Karpas-422 (cell line): ENCODE data around the gene TXNIP. TPM values are rescaled to one million over a fixed set of nuclear protein-coding genes. Genes with fewer than 3 reads are reported as not detected.

Experiments
- DNase-seq: peaks from one replicate; pipeline ENCODE4 v3.0.0-alpha.2; 2015
- H2AFZ ChIP-seq: fragments of 200-600 bp; sonication (generic); 2 replicates; pipeline ENCODE4 v1.6.1; 2014; ENCODE audit warnings: antibody characterized with exemption, low read length, mixed read lengths
- H3K27ac ChIP-seq: fragments of 200-600 bp; sonication (generic); 2 replicates; pipeline ENCODE4 v1.5.1; 2014; ENCODE audit warnings: mild to moderate bottlenecking, low read length, moderate library complexity
- H3K27me3 ChIP-seq: fragments of 200-600 bp; sonication (generic); 2 replicates; pipeline ENCODE4 v1.6.1; 2014; ENCODE audit warnings: low read length, mixed read lengths
- H3K36me3 ChIP-seq: fragments of 200-600 bp; sonication (generic); 2 replicates; pipeline ENCODE4 v1.6.1; 2014; ENCODE audit warnings: low read length, mixed read lengths; ENCODE audit not compliant: insufficient read depth
- H3K4me1 ChIP-seq: fragments of 200-600 bp; sonication (generic); 2 replicates; pipeline ENCODE4 v1.6.1; 2014; ENCODE audit warnings: mild to moderate bottlenecking, low read length, mixed read lengths
- H3K4me2 ChIP-seq: fragments of 200-600 bp; sonication (generic); 2 replicates; pipeline ENCODE4 v1.6.1; 2014; ENCODE audit warnings: low read length, low read depth, mild to moderate bottlenecking; ENCODE audit not compliant: poor library complexity, severe bottlenecking
- H3K4me3 ChIP-seq: fragments of 200-600 bp; sonication (generic); 2 replicates; pipeline ENCODE4 v1.5.1; 2014; ENCODE audit warnings: mild to moderate bottlenecking, antibody characterized with exemption, low read length, mixed read lengths
- H3K79me2 ChIP-seq: fragments of 200-600 bp; sonication (generic); 2 replicates; pipeline ENCODE4 v1.6.1; 2014; ENCODE audit warnings: mild to moderate bottlenecking, low read length, mixed read lengths
- H3K9ac ChIP-seq: fragments of 200-600 bp; sonication (generic); 2 replicates; pipeline ENCODE4 v1.6.0; 2014; ENCODE audit warnings: low read length
- H3K9me2 ChIP-seq: fragments of 200-600 bp; sonication (generic), shearing (Covaris generic); replicated peaks from 2 replicates; pipeline ENCODE4 v1.6.0; 2014; ENCODE audit warnings: mild to moderate bottlenecking, low read length, moderate library complexity; ENCODE audit not compliant: insufficient read depth
- H3K9me3 ChIP-seq: fragments of 300-700, 200-600 bp; sonication (generic); 2 replicates; pipeline ENCODE4 v1.6.1; 2014; ENCODE audit warnings: low read length, mixed read lengths
- H4K20me1 ChIP-seq: fragments of 200-600 bp; sonication (generic); 2 replicates; pipeline ENCODE4 v1.6.1; 2014; ENCODE audit warnings: mild to moderate bottlenecking, antibody characterized with exemption, low read length, low read depth; ENCODE audit not compliant: insufficient read depth
- total RNA-seq: library from RNA; depleted of rRNA; stranded (reverse); fragments of >200 nt; shearing (Covaris generic); gene quantifications from 2 replicates; pipeline ENCODE4 v1.2.3, GENCODE V29; 2014; ENCODE audit warnings: low replicate concordance

Gene TXNIP
- total RNA-seq, 1 experiment from 2014 or later = 269 TPM

DNA sequence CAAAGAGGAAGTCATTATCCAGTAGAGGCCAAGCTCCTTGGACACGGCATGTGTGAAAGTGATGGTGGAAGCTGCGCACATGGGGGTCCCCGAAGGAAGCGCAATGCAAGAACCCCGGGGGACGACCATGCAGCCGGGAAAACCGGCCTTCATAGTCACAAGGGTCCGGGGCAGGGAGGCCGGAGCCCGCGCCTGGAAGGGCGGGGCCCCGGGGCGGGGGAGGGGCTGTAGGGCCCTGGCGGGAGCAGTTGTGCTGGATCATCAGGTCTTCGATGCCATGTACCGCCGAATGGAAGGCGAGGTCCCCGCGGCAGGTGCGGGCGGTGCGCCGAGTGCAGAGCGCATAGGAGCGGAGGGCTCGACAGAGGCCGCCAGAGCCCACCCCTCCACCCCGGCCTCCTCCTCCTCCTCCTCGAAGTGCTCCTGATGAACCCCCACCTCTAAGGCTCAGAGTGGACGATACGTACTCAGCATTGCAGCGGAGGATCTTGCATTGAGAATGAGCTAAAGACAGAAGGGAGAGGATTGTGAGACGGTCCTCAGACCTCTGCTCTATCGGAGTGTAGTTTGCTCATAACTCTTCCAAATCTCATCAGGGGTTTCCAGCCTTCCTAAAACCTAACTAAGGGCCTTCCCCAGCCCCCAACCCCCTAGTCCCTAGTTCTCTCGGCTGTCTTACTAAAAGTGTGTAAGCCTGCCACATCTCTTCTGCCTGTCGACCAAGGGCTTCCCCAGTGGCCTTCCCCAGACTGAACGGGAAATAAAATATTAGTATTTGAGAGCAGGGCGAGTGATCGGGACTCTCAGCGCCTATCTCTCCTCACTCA, 23.1 kb upstream of the TXNIP start:
- H4K20me1 ChIP-seq = no peaks in the 10 kb centered on the region
- H3K27me3 ChIP-seq = no peaks in the 10 kb centered on the region
- no peak overlapping the region for H3K4me3 ChIP-seq
- H3K9me3 ChIP-seq = no peaks in the 10 kb centered on the region
- no peak overlapping the region for H3K9ac ChIP-seq
- no peaks in the 10 kb centered on the region for H3K79me2 ChIP-seq
- no peak overlapping the region for H3K27ac ChIP-seq
- DNase-seq = no peak
- H2AFZ ChIP-seq = no peak overlapping the region
- no peaks in the 10 kb centered on the region for H3K9me2 ChIP-seq
- H3K36me3 ChIP-seq = no peaks in the 10 kb centered on the region
- no peak overlapping the region for H3K4me2 ChIP-seq
- H3K4me1 ChIP-seq = peaks cover 6% of the 10 kb centered on the region; the same call in 1 of the 2 replicates

DNA sequence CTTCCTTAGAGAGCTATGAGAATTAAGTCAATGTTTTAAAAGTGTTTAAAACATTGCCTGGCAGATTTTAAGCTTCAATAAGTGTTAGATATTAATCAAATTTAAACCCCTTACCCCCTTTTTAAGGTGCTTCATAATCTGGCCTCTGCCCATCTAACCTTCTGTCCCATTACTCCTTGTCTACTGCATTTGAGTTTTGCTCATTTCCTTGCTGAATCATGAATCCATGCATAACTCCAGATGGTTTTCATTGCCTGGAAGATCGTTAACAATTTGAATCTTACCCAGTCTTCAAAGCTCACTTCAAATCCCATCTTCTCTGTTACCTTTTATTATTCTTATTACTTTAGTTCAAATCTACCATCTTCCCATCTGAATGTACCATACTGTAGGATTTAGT, 20.5 kb upstream of the TXNIP start:
- Histone ChIP-seq H3K4me1 (peaks cover 10% of the 10 kb centered on the region; the same call in 1 of the 2 replicates), H3K4me3 (no peak overlapping the region), H4K20me1 (no peaks in the 10 kb centered on the region), H3K79me2 (no peaks in the 10 kb centered on the region), H3K9me3 (no peaks in the 10 kb centered on the region), H3K9me2 (no peaks in the 10 kb centered on the region), H2AFZ (no peak overlapping the region), H3K27me3 (no peaks in the 10 kb centered on the region), H3K36me3 (no peaks in the 10 kb centered on the region), H3K27ac (no peak overlapping the region), H3K4me2 (no peak overlapping the region), H3K9ac (no peak overlapping the region)
- no peak for DNase-seq

DNA sequence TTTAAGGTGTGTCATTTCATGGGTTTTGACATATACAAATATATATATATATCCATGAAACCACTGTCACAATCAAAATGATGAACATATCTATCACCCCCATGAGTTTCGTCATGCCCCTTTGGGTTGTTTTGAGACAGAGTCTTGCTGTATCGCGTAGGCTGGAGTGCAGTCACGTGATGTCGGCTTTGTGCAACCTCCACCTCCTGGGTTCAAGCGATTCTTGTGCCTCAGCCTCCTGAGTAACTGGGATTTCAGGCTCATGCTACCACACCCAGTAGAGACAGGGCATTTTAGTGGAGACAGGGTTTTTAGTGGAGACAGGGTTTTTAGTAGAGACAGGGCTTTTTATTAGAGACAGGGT, 17.2 kb upstream of the TXNIP start:
- no peaks in the 10 kb centered on the region for H3K27me3 ChIP-seq
- no peak overlapping the region for H3K27ac ChIP-seq
- no peak overlapping the region for H2AFZ ChIP-seq
- no peak overlapping the region for H3K9ac ChIP-seq
- no peak overlapping the region for H3K4me3 ChIP-seq
- H3K79me2 ChIP-seq = no peaks in the 10 kb centered on the region
- no peak overlapping the region for H3K4me2 ChIP-seq
- H3K4me1 ChIP-seq = 0 out of 2 replicates have a peak, but pooled peaks cover 4% of the 10 kb centered on the region
- H3K36me3 ChIP-seq = no peaks in the 10 kb centered on the region
- no peak for DNase-seq
- H3K9me3 ChIP-seq = no peaks in the 10 kb centered on the region
- no peaks in the 10 kb centered on the region for H4K20me1 ChIP-seq
- no peaks in the 10 kb centered on the region for H3K9me2 ChIP-seq

DNA sequence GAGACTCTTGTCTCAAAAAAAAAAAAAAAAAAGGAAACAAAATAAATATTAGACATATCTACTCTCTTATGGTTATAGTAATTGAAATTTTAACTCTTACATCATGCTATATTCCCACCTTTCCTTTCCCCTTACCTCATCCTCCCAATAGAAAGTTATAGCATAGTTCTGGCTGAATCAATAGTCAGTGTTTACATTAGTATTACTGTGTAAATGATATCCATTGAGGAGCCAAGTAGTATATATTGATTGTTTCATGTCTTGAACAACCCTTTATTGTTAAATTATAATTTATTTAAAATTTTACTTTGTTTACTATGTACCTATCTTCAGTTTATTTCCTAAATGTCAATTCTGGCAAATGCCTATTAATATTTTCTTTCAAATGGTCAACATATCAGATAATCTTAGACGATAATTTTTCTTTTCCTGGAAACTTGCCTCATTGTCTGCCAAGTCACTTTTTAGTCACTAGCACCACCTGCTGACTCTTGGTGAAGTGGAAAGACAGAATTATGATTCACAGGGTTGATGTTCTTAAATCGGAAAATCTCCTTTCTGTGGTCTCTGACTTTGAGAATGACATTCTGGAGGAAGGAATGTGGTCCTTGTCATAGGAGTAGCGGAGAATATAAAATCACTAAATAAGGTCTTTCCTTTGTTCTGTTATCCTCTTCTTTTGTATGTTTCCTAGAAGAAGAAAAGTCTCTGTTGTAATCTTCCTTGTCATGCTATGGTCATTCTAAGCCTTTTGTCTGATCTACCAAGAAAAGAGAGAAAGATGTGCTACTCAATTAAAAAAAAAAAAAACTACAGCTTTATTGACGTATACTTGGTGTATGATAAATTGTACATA, 16.6 kb upstream of the TXNIP start:
- Histone ChIP-seq H3K4me1 (0 out of 2 replicates have a peak, but pooled peaks cover 4% of the 10 kb centered on the region), H3K4me2 (no peak overlapping the region), H3K4me3 (no peak overlapping the region), H3K27me3 (no peaks in the 10 kb centered on the region), H3K79me2 (no peaks in the 10 kb centered on the region), H4K20me1 (no peaks in the 10 kb centered on the region), H3K27ac (no peak overlapping the region), H3K36me3 (no peaks in the 10 kb centered on the region), H3K9me2 (no peaks in the 10 kb centered on the region), H3K9me3 (no peaks in the 10 kb centered on the region), H2AFZ (no peak overlapping the region), H3K9ac (no peak overlapping the region)
- DNase-seq = peak; percentile 86

DNA sequence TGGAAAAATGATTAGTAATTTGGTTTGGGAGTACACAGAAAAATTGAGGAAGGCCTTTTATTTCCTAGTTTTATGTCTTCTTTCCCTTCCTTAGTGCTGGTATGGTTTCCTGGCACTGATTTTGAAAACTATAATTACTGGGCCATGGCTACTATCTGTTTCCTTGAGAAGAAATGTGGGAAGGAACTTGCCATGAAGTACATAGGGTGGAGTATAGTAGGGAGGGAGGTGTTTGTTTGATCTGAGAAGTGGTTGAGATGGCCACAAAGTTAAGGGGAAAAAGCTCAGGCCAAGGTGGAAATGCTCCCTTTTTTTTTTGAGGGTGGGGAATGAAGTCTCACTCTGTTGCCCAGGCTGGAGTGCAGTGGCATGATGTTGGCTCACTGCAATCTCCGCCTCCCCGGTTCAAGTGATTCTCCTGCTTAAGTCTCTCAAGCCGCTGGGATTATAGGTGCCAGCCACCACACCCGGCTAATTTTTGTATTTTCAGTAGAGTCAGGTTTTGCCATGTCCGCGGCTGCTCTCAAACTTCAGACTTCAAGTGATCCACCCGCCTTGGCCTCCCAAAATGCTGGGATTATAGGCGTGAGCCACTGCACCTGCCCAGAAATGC, 13.9 kb upstream of the TXNIP start:
- Histone ChIP-seq H3K4me1 (peaks cover 7% of the 10 kb centered on the region), H3K4me2 (no peak overlapping the region), H3K27ac (no peak overlapping the region), H3K79me2 (no peaks in the 10 kb centered on the region), H3K9ac (no peak overlapping the region), H3K9me2 (no peaks in the 10 kb centered on the region), H2AFZ (0 out of 2 replicates have a peak overlapping the region, but pooled peaks have one; percentile 30), H3K4me3 (no peak overlapping the region), H3K36me3 (no peaks in the 10 kb centered on the region), H3K9me3 (no peaks in the 10 kb centered on the region), H4K20me1 (no peaks in the 10 kb centered on the region), H3K27me3 (no peaks in the 10 kb centered on the region)
- DNase-seq = no peak

DNA sequence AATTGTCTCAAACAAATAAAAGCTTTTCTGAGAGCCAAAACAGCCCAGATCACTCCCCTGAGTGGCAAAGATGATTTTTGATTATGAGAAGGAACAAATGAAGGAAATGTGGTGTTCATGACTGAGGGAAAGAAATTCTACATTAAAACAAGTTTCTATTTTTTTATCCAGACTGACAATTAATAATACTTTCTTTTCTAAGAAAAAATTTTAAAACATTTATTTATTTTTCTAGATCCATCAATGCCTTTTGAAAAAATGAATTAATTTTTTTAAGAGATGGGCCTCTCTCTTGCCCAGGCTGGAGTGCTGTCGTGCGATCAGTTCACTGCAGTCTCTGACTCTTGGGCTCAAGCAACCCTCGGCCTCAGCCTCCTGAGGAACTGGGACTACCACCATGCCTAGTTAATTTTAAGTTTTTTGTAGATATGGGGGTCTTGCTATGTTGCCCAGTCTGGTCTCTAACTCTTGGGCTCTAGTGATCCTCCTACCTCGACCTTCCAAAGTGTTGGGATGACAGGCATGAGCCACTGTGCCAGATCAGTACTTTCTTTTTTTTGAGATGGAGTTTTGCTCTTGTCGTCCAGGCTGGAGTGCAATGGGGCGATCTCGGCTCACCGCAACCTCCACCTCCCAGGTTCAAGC, 11.2 kb upstream of the TXNIP start:
- H3K79me2 ChIP-seq = no peaks in the 10 kb centered on the region
- H4K20me1 ChIP-seq = no peaks in the 10 kb centered on the region
- no peaks in the 10 kb centered on the region for H3K9me3 ChIP-seq
- no peaks in the 10 kb centered on the region for H3K9me2 ChIP-seq
- H3K9ac ChIP-seq = no peak overlapping the region
- H3K36me3 ChIP-seq = no peaks in the 10 kb centered on the region
- no peak for DNase-seq
- no peak overlapping the region for H3K27ac ChIP-seq
- peaks cover 3% of the 10 kb centered on the region for H3K4me1 ChIP-seq
- H3K4me3 ChIP-seq = no peak overlapping the region
- no peak overlapping the region for H3K4me2 ChIP-seq
- H2AFZ ChIP-seq = no peak overlapping the region
- H3K27me3 ChIP-seq = no peaks in the 10 kb centered on the region

DNA sequence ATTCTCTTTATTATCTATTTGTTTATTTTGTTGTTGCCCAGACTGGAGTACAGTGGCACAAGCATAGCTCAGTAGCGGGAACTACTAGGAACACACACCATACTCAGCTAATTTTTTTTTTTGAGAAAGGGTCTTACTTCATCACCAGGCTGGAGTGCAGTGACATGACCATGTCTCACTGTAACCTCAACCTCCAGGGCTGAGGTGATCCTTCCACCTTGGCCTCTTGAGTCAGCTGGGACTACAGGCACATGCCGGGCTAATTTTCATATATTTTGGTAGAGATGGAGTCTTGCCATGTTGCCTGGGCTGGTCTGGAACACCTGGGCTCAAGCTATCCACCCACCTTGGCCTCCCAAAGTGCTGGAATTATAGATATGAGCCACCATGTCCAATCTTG, 5.3 kb upstream of the TXNIP start:
- Histone ChIP-seq H3K9ac (no peak overlapping the region), H3K79me2 (no peaks in the 10 kb centered on the region), H3K27ac (no peak overlapping the region), H3K4me1 (peaks cover 14% of the 10 kb centered on the region), H3K4me2 (no peak overlapping the region), H2AFZ (no peak overlapping the region), H3K36me3 (no peaks in the 10 kb centered on the region), H3K9me3 (no peaks in the 10 kb centered on the region), H3K27me3 (no peaks in the 10 kb centered on the region), H3K4me3 (no peak overlapping the region), H3K9me2 (no peaks in the 10 kb centered on the region), H4K20me1 (no peaks in the 10 kb centered on the region)
- no peak for DNase-seq
